Measurements from ENCODE around the gene NOSTRIN. TPM values are rescaled to one million over a fixed set of nuclear protein-coding genes. Genes with fewer than 3 reads are reported as not detected.
"Not testable (repeated sequence)": the region's sequence is repeated elsewhere in the genome, so short reads cannot be mapped to it uniquely, and the experiment has no call there.

Gene NOSTRIN
- total and polyA plus RNA-seq, 3 experiments from 2014 or later: not detected

DNA sequence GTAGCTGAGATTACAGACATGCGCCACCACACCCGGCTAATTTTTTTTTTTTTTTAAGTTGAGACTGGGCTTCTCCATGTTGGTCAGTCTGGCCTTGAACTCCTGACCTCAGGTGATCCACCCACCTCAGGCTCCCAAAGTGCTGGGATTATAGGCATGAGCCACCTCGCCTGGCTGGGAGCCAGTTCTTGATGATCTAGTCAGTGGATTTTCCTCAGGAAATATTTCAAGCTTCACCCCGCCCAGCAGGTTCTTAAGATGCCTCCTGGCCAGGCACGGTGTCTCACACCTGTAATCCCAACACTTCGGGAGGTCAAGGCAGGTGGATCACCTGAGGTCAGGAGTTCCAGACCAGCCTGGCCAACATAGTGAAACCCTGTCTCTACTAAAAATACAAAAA lies 34.1 kb upstream of the NOSTRIN start:
- H3K9me3 Mint-ChIP-seq; H3K27me3 Mint-ChIP-seq; H3K27ac Mint-ChIP-seq; DNase-seq; H3K27ac ChIP-seq (ENCODE audit: low read depth, low read length); H3K4me3 Mint-ChIP-seq; H3K27me3 ChIP-seq (ENCODE audit: insufficient read depth, low read length, poor library complexity, severe bottlenecking); H3K36me3 ChIP-seq (ENCODE audit: insufficient read depth, low read length); CTCF ChIA-PET; H3K4me3 ChIP-seq (ENCODE audit: low read length); H3K9me3 ChIP-seq (ENCODE audit: low read length); H3K4me1 ChIP-seq (ENCODE audit: insufficient read depth, low read length); POLR2A ChIA-PET; H3K4me1 Mint-ChIP-seq: not testable (repeated sequence)
- peaks cover 0 to 14% (median 10%) of the 10 kb centered on the region in 3 donors for H3K36me3 Mint-ChIP-seq

DNA sequence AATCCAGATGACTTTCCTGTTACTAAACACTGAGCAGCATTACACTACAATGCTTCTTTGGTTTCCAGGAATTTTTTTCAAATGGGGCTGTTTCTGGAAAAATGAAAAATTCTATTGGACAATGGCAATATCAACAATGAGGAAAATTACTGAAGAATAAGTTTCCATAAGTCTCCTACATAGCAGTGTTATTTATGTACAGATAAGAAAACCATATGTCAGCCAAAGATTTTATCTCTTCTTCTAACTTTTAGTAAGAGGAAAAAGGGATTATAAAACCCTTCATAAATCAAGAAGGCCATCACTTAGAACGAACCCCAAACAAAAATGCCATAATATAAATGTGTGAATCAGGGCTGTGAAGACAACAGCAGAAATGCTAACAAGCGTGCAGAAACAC lies 31.6 kb upstream of the NOSTRIN start:
- Histone ChIP-seq H3K9me3 (ENCODE audit: low read length) (no peaks in the 10 kb centered on the region), H3K27me3 (ENCODE audit: insufficient read depth, low read length, poor library complexity, severe bottlenecking) (no peaks in the 10 kb centered on the region), H3K4me1 (ENCODE audit: insufficient read depth, low read length) (no peaks in the 10 kb centered on the region), H3K4me3 (ENCODE audit: low read length) (no peak overlapping the region), H3K27ac (ENCODE audit: low read depth, low read length) (no peak overlapping the region), H3K36me3 (ENCODE audit: insufficient read depth, low read length) (no peaks in the 10 kb centered on the region)
- POLR2A ChIA-PET: no interaction called here
- CTCF ChIA-PET: no interaction called here
- no peaks in the 10 kb centered on the region for H3K4me1 Mint-ChIP-seq
- H3K36me3 Mint-ChIP-seq: peaks cover 0 to 27% (median 14%) of the 10 kb centered on the region in 3 donors
- H3K27me3 Mint-ChIP-seq: no peaks in the 10 kb centered on the region
- peaks cover 0 to 3% (median 0%) of the 10 kb centered on the region in 5 donors for H3K9me3 Mint-ChIP-seq
- no peak overlapping the region for H3K4me3 Mint-ChIP-seq
- no peak for DNase-seq
- no peak overlapping the region for H3K27ac Mint-ChIP-seq

DNA sequence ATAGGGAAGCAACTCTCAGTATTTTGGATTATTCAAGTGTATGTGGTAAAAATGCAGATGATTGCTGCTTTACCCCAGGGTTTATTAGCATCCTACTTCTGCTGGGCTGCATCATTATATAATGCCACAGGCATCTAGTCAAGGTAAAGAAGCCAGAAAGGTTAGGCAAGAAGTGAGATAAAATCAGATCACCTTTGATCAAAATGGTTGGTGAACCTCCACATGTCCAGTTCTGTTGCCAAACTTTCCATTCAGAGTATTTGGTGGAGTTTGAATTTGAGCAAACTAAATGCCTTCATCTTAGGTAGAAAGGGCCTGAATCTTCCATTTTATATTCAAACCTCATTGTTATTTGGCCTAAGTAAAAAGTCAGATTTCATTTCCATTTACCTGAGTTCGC lies 29.7 kb upstream of the NOSTRIN start:
- Mint-ChIP-seq H3K4me3 (no peak overlapping the region), H3K9me3 (peaks cover 0 to 3% (median 0%) of the 10 kb centered on the region in 5 donors), H3K27me3 (no peaks in the 10 kb centered on the region), H3K4me1 (no peaks in the 10 kb centered on the region), H3K27ac (no peak overlapping the region), H3K36me3 (peaks cover 0 to 32% (median 10%) of the 10 kb centered on the region in 3 donors)
- Histone ChIP-seq H3K36me3 (ENCODE audit: insufficient read depth, low read length) (no peaks in the 10 kb centered on the region), H3K4me1 (ENCODE audit: insufficient read depth, low read length) (no peaks in the 10 kb centered on the region), H3K4me3 (ENCODE audit: low read length) (no peak overlapping the region), H3K27me3 (ENCODE audit: insufficient read depth, low read length, poor library complexity, severe bottlenecking) (no peaks in the 10 kb centered on the region), H3K9me3 (ENCODE audit: low read length) (no peaks in the 10 kb centered on the region), H3K27ac (ENCODE audit: low read depth, low read length) (peak overlapping the region; percentile 40)
- DNase-seq: no peak
- POLR2A ChIA-PET: no interaction called here
- CTCF ChIA-PET: no interaction called here

DNA sequence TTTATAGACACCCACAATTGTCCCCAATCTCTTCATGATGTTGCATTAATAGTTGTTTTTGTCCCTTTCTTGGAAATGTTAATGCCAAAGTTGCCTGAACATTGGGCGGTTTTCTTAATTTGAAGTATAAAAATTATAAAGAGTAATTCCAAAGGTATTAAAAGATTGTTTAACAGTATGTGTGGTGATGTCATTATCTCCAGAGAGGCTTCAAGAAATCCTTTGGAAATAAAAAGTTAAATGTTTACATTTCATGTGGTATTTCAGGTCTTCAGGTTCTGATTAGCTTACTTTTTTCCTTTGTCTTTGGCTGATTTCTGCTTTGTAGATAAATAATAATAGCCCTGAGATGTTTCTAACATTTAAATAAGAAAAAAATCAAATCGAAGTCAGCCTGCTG lies 29.3 kb upstream of the NOSTRIN start:
- no peaks in the 10 kb centered on the region for H3K4me1 Mint-ChIP-seq
- Histone ChIP-seq H3K27me3 (ENCODE audit: insufficient read depth, low read length, poor library complexity, severe bottlenecking) (no peaks in the 10 kb centered on the region), H3K36me3 (ENCODE audit: insufficient read depth, low read length) (no peaks in the 10 kb centered on the region), H3K27ac (ENCODE audit: low read depth, low read length) (peak overlapping the region; percentile 40), H3K4me1 (ENCODE audit: insufficient read depth, low read length) (no peaks in the 10 kb centered on the region), H3K4me3 (ENCODE audit: low read length) (no peak overlapping the region), H3K9me3 (ENCODE audit: low read length) (no peaks in the 10 kb centered on the region)
- CTCF ChIA-PET: no interaction called here
- H3K4me3 Mint-ChIP-seq: no peak overlapping the region
- peaks cover 0 to 32% (median 10%) of the 10 kb centered on the region in 3 donors for H3K36me3 Mint-ChIP-seq
- POLR2A ChIA-PET: no interaction called here
- no peak for DNase-seq
- no peaks in the 10 kb centered on the region for H3K27me3 Mint-ChIP-seq
- no peak overlapping the region for H3K27ac Mint-ChIP-seq
- H3K9me3 Mint-ChIP-seq: peaks cover 0 to 3% (median 0%) of the 10 kb centered on the region in 5 donors

DNA sequence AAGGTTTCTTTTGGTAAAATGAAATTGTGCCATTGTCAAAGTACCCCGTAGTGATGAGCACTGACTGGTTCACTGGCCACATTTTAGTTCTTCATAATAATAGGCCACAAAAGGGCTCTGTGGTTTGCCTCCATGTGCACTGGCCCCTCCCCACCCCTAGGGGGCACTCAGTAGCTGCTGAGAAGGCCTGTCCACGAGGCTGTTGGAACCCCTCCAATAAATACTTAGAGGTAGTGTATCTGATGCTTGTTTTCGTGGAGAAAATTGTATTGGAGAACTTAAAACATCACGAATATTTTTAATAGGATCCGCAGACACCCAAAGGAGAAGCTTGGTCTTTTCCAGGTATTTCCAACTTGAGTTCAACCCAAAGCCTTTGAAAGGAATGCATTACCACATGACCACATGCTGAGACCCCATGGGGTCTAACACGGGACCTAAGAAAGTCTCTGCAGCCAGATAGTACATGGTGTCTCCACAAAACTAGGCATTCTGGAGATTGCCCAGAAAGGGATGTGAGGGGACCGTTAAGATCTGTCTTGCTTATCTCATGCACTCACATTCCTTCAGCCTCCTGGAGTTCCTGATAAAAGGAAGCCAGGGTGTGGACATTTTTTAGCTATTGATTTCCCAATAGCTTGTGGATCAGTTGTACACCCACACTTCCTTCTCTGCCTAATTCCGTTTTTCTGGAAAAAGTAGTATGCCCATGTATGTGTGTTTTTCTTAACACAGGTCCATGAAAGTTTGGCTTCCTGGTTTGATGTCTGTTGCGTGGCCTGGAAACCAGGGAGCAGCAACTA lies 28.5 kb upstream of the NOSTRIN start:
- Mint-ChIP-seq H3K27me3 (no peaks in the 10 kb centered on the region), H3K27ac (no peak overlapping the region), H3K4me3 (no peak overlapping the region), H3K9me3 (peaks cover 0 to 3% (median 0%) of the 10 kb centered on the region in 5 donors), H3K4me1 (no peaks in the 10 kb centered on the region), H3K36me3 (peaks cover 0 to 31% (median 10%) of the 10 kb centered on the region in 3 donors)
- Histone ChIP-seq H3K4me3 (ENCODE audit: low read length) (no peak overlapping the region), H3K9me3 (ENCODE audit: low read length) (no peaks in the 10 kb centered on the region), H3K36me3 (ENCODE audit: insufficient read depth, low read length) (no peaks in the 10 kb centered on the region), H3K27me3 (ENCODE audit: insufficient read depth, low read length, poor library complexity, severe bottlenecking) (no peaks in the 10 kb centered on the region), H3K27ac (ENCODE audit: low read depth, low read length) (peak overlapping the region; percentile 40), H3K4me1 (ENCODE audit: insufficient read depth, low read length) (no peaks in the 10 kb centered on the region)
- POLR2A ChIA-PET: no interaction called here
- CTCF ChIA-PET: no interaction called here
- no peak for DNase-seq

DNA sequence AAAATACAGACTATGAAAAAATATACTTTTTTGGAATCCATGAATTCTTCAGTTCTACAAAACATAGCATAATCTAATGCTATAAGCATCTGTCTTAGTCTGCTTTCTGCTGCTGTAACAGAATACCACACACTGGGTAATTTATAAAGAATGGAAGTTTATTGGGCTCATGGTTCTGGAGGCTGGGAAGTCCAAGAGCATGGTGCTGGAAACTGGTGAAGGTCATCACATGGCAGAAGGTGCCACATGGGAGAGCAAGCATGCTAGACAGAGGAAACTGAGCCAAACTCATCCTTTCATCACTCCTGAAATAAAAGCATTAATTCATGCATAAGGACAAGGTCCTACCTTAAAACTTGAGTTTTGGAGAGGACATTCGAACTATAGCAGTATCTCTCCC lies 26.6 kb upstream of the NOSTRIN start:
- H3K27ac ChIP-seq (ENCODE audit: low read depth, low read length): no peak overlapping the region
- H3K36me3 Mint-ChIP-seq: peaks cover 0 to 21% (median 4%) of the 10 kb centered on the region in 3 donors
- H3K9me3 ChIP-seq (ENCODE audit: low read length): no peaks in the 10 kb centered on the region
- no peaks in the 10 kb centered on the region for H3K36me3 ChIP-seq (ENCODE audit: insufficient read depth, low read length)
- H3K4me3 ChIP-seq (ENCODE audit: low read length): no peak overlapping the region
- H3K4me1 Mint-ChIP-seq: no peaks in the 10 kb centered on the region
- no peak for DNase-seq
- no peaks in the 10 kb centered on the region for H3K27me3 ChIP-seq (ENCODE audit: insufficient read depth, low read length, poor library complexity, severe bottlenecking)
- no peak overlapping the region for H3K4me3 Mint-ChIP-seq
- no peaks in the 10 kb centered on the region for H3K4me1 ChIP-seq (ENCODE audit: insufficient read depth, low read length)
- ChIA-PET CTCF (no interaction called here), POLR2A (no interaction called here)
- H3K9me3 Mint-ChIP-seq: peaks cover 0 to 3% (median 0%) of the 10 kb centered on the region in 5 donors
- H3K27me3 Mint-ChIP-seq: no peaks in the 10 kb centered on the region
- H3K27ac Mint-ChIP-seq: no peak overlapping the region

DNA sequence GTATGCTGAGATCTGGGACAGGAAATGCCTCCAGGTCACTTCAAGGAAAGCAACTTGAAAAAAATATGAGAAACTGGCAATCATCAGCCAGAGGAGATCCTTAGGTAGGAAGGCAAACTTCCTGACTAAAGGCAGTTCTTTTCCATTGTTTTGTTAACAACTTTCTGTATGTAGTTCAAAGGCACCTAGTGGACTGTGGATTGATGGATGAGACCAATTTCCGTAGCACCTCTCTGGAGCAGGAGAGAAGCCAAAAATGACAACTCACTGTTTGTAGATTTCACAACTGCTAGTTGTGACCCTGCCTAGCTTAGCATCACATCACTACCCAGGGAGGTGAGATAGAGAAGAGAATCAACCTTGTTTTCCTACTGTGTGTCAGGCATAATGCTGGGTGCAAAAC lies 21.8 kb upstream of the NOSTRIN start:
- POLR2A ChIA-PET: no interaction called here
- no peak overlapping the region for H3K4me3 ChIP-seq (ENCODE audit: low read length)
- no peaks in the 10 kb centered on the region for H3K9me3 ChIP-seq (ENCODE audit: low read length)
- Mint-ChIP-seq H3K36me3 (peaks cover 0 to 5% (median 0%) of the 10 kb centered on the region in 3 donors), H3K4me3 (no peak overlapping the region), H3K27me3 (no peaks in the 10 kb centered on the region), H3K9me3 (no peaks in the 10 kb centered on the region), H3K27ac (no peak overlapping the region), H3K4me1 (peaks cover 0 to 5% (median 0%) of the 10 kb centered on the region in 3 donors)
- no peaks in the 10 kb centered on the region for H3K36me3 ChIP-seq (ENCODE audit: insufficient read depth, low read length)
- no peaks in the 10 kb centered on the region for H3K27me3 ChIP-seq (ENCODE audit: insufficient read depth, low read length, poor library complexity, severe bottlenecking)
- CTCF ChIA-PET: no interaction called here
- no peaks in the 10 kb centered on the region for H3K4me1 ChIP-seq (ENCODE audit: insufficient read depth, low read length)
- H3K27ac ChIP-seq (ENCODE audit: low read depth, low read length): no peak overlapping the region
- no peak for DNase-seq

DNA sequence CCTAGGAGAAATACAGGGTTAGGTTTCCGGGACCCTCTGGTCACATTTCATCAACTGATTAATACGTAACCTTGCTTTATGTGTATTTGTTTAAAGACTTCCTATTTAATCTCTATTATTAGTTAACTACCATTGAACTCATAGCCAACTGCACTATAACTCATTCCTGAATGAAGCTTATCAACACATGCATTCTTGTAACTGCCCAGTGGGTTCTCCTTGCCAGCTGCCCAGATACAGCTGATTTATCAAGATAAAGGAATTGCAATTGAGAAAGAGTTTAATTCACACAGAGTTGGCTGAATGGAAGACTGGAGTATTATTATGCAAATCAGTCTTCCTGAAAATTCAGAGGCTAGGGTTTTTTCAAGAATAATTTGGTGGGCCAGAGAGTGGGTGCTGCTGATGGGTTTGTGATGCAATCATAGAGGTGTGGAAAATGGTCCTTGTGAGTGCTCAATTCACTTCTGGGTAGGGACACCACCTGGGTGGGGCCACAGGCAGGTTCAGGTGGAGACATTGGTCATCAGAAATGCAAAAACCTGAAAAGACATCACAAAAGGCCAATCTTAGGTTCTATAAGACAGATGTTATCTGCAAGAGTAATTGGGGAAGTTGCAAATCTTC lies 21.1 kb upstream of the NOSTRIN start:
- Mint-ChIP-seq H3K36me3 (no peaks in the 10 kb centered on the region), H3K27me3 (no peaks in the 10 kb centered on the region), H3K4me3 (no peak overlapping the region), H3K4me1 (peaks cover 0 to 5% (median 0%) of the 10 kb centered on the region in 3 donors), H3K9me3 (no peaks in the 10 kb centered on the region), H3K27ac (no peak overlapping the region)
- Histone ChIP-seq H3K4me1 (ENCODE audit: insufficient read depth, low read length) (no peaks in the 10 kb centered on the region), H3K9me3 (ENCODE audit: low read length) (no peaks in the 10 kb centered on the region), H3K4me3 (ENCODE audit: low read length) (no peak overlapping the region), H3K27ac (ENCODE audit: low read depth, low read length) (no peak overlapping the region), H3K27me3 (ENCODE audit: insufficient read depth, low read length, poor library complexity, severe bottlenecking) (no peaks in the 10 kb centered on the region), H3K36me3 (ENCODE audit: insufficient read depth, low read length) (no peaks in the 10 kb centered on the region)
- ChIA-PET POLR2A (no interaction called here), CTCF (no interaction called here)
- DNase-seq: no peak
